Posterior vena cava (tissue), 2 donors: ENCODE data around the gene OR2K2. TPM values are rescaled to one million over a fixed set of nuclear protein-coding genes. Genes with fewer than 3 reads are reported as not detected.
"Not testable (repeated sequence)": the region's sequence is repeated elsewhere in the genome, so short reads cannot be mapped to it uniquely, and the experiment has no call there.

ENCODE experiments used
- DNase-seq: peaks from one replicate; pipeline ENCODE4 v3.0.0-alpha.2; 2020; ENCODE audit warnings: low spot score
- intact Hi-C, 2 donors: fragments of 100-400 bp; cut with DNase I; formaldehyde crosslinking; loops; one replicate each; pipeline versions ENCODE4 v1.14.1 to v1.14.2; 2022 to 2023
- long read RNA-seq, 2 donors: library from polyadenylated mRNA; unstranded; transcript quantifications; one replicate each; pipeline ENCODE4 v2.0.0, GENCODE V29; 2020 to 2021
- total RNA-seq, 2 donors: library from RNA; stranded (reverse); fragmentation: NEBNext Ultra II Directional; extraction: Animal tissue kit (Norgen Biotek cat#: 25700); gene quantifications; one replicate each; pipeline ENCODE4 v1.2.1, GENCODE V29; 2021
- donor health status: DM: yes; HTN: yes; CAD: no.
- donor health status: DM: yes; HTN: yes; CAD: no.

The OR2K2 gene, protein sequence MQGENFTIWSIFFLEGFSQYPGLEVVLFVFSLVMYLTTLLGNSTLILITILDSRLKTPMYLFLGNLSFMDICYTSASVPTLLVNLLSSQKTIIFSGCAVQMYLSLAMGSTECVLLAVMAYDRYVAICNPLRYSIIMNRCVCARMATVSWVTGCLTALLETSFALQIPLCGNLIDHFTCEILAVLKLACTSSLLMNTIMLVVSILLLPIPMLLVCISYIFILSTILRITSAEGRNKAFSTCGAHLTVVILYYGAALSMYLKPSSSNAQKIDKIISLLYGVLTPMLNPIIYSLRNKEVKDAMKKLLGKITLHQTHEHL
- not detected for total RNA-seq
- long read RNA-seq, donor 1 = 0 reads
- long read RNA-seq, donor 2 = 0 reads

DNA sequence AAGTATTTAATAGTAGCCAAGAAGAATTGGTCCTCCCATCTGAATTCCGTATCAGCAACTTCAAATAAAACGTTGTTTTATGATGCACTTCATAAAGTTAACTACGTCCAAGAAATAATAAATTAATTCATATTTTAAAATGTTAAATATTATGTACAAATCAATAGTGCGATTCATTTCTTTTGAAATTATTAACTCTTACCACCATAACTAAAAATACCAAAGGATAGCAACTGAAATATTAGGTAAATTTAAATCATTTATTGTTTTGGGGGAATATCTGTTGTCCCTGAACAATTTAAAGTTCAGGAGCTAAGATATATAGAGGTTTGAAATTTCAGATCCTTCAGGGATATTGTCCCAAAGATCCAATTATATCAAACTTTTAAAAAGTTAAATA, at the start of gene OR2K2:
TSS of gene OR2K2 (minus strand) at position 101 of the 400 bp plus-strand sequence. CDS start 1,791 bp downstream, outside the sequence.
- DNase-seq = no peak
- intact Hi-C loops = no loop called here

DNA sequence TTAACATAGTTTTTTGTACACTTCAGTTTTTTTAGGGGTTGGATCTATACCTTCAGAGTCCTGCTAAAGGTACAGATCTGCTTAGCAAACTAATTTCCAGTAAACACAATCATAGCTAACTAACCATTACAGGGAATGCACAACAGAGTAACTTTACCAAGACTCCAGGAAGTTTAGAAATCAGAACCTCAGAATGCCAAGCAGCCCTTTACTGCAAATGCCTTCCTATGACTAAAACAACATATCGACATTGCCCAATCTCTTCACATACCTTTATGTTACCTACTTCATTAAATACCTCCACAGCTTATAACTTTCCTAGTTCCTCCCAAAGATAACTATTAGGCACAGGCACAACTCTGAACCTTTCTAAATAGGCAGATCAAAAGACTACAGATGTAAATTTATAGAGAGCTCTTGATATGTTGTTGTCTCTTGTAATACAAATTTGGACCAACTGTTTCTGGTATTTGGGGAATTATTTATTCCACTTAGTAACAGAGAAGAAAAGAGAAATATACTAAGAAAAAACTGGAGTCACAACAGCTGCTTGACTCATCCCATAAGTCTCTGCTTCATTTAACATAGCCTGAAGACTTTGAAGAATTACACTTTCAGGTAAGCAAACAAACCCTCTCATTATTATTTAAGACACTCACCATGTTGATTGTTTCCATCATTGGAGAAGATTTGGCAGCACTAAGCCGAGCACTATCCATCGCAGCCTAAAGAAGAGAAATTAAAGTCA, 46.0 kb upstream of the OR2K2 start:
- no peak for DNase-seq
- intact Hi-C loops = no loop called here

DNA sequence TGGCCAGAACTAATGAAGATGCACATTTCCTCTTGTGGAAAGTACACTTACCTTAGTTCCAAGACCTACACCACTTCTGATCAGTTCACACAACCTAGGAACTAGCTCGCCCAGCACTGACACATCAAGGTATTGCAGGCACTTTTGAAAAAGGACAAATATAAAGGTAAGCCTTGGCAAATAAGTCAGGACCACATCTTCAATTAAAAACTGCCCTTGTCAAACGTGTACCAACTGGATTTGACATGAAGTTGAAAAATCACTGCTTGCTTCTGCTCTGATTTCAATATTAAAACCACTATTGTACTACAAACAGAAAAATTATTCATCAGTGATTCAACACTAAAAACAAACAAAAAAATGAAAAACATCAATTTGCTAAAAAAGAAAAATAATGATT, 45.0 kb upstream of the OR2K2 start:
- no peak for DNase-seq
- intact Hi-C loops = no loop called here

DNA sequence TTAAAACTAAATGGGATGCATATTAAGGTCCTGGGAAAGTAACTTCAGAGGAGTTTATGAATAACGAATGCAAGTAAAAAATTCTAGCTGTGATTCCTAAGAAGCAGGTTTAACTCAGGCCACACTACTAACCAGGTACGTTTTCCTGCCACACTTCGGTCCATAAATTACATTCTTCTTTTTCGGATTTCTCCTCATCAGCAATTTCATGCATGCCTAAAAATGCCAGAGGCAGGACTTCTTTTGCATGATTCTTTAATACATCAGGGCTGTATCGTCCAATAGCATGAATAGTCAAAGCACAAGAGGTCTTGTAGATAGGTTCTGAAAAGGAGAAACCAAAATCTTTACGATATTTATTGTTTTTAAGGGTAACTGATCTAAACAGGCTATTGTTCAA, 42.3 kb upstream of the OR2K2 start:
- DNase-seq = no peak
- intact Hi-C loops = no loop called here

DNA sequence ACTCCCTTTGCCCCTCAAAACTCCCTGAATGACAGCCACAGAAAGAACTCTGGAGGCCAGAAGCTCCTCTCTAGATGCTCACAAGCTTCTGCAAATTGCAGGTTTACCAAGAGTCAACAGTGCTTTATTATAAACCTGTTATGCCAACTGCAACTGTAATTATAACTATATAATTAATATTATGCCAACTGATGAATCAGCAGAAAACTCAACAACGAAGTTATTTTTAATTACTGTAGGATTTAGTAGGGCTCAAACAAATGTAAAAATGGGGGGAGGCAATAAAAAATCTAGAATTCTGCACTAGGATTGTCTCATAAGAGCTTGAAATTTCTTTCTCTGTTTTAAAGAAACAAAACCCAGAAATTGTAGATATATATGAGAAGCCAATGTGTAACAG, 37.0 kb upstream of the OR2K2 start:
- no peak for DNase-seq
- intact Hi-C loops = no loop called here

DNA sequence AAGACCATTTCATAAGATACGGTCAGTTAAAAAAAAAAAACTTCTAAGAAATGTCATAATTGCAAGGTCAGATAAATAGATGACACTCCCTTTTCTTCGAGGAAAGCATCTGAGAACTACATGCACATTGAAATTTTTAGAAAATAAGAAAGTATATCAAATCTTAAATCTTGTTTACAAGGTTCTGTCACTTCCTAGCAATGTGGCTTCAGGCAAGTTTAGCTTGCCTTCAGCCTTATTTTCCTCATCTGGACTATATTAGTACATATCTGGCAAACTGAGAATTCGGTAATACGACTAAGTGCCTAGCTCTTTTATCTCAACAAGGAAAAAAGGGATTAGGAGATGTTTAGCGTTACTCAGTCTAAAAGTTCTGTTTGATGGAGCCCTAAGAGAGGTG, 32.5 kb upstream of the OR2K2 start:
- intact Hi-C loops = no loop called here
- no peak for DNase-seq

DNA sequence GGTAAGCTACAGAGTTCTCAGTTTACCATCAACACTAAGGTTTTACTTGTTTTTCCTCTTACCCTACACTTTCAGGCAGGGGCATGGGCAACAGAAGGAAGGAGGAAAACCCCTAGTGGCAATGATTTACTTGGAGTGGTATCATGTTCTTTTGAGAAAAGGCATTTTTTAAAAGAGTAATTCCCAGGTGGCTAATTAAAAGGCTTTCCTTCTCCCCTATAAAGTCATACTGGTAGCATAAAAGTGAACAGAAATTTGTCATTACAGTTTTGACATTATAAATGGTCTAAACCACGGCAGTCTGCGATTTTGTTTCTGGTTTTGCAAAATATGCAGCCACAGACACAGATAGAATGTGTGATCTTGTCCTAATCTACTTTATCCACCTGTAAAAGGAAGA, 30.9 kb upstream of the OR2K2 start:
- no peak for DNase-seq
- intact Hi-C loops = no loop called here

DNA sequence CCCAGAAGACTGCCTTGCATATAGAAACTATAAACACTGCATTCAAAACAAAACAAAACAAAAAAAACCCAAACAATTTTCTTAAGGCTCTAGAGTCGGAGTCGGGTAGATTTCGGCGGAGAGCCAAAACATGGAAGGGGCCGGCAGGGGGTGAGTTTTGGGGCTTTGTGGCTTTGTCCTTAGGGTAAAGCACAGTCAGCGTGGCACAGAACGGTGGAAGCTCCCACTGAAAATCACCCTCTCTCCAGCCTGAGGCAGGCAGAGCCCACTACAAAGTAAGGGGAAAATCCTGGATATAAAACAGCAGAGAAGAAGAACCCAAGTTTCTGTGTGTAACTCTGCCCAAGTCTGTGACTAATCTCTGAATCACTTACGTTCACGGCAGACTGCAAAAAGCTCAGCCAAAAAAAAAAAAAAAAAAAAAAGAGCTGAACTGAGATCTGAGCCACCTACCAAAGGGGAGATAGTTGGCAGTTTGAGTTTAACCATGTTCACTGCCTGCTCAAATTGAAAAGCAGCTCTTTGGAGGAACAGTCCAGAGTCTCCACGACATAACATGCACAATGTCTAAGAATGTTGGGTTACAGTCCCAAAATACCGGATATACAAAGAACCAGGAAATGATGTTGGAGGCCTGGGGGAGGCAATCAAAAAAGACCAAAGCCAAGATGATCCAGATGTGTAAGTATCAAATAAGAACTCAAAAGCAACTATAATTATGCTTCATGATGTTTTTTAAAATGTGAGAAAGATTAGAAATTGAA, 26.6 kb upstream of the OR2K2 start:
- DNase-seq = no peak

DNA sequence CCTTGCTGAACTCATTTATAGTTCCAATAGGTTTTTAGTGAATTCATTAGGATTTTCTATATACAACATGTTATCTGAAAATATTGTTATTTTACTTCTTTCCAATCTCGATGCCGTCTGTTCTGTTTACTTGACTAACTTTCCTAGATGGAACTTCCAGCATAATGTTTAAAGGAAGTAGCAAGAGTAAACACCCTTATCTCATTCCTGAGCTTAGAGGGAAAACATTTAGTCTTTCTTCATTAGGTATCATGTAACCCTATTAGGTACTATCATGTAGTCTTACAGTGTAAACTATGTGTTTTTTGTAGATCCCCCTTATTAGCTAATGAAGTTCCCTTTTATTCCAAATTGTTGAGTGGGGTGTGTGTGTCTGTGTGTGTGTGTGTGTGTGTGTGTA, 22.5 kb upstream of the OR2K2 start:
- intact Hi-C loops = no loop called here
- no peak for DNase-seq

More for the DNA sequence above, 26.6 kb upstream of the OR2K2 start:
- intact Hi-C loops = no loop called here

DNA sequence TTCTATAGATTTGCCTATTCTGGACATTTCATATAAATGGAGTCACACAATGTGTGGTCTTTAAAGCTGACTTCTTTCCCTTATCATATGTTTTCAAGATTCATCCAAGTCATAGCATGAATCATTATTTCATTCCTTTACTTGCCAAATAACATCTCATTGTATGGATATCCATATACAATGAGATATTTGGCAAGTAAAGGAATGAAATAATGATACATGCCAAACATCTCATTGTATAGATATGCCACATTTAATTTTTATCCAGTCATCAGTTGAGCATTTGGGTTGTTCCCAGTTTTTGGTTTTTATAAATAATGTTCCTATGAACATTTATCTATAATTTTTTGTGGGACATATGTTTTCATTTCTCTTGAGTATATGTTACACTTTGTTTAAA, 20.5 kb upstream of the OR2K2 start:
- no peak for DNase-seq
- intact Hi-C loops = no loop called here

DNA sequence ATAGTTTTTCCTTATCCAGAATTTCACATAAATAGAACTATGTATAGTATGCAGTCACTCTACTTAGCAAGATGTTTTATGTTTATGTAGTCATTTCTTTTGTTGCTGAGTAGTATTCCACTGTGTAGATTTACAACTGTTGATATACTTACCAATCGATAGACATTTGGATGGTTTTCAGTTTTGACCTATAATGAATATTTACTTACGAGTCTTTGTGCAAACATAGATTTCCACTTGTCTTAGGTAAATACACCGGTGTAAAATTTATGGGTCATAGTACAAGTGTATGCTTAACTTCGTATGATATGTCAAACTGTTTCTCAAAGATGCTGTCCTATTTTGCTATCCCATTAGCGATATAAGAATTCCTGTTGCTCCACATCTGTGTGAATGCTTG, 19.7 kb upstream of the OR2K2 start:
- intact Hi-C loops = no loop called here
- DNase-seq = no peak

DNA sequence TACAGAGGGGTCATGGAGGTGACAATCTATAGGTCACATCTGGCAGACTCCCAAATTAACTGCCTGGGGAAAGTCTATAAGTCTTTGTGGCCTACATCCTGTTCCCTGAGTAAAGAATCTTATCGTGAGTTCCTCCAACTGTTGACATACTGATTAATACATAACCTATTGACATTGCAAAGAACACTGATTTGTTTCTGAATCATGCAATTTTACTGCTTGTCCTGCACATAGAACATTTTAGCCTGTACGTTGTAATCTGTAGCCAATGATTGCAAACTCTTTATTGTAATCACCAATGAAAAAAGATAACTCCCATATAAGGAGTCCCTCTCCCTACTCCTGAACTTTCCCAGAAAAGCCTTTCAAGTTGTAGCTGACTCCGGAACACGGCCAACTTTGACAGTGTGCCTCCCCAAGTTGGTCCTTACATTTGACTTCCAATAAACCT, 18.8 kb upstream of the OR2K2 start:
- DNase-seq = no peak
- intact Hi-C loops = no loop called here

DNA sequence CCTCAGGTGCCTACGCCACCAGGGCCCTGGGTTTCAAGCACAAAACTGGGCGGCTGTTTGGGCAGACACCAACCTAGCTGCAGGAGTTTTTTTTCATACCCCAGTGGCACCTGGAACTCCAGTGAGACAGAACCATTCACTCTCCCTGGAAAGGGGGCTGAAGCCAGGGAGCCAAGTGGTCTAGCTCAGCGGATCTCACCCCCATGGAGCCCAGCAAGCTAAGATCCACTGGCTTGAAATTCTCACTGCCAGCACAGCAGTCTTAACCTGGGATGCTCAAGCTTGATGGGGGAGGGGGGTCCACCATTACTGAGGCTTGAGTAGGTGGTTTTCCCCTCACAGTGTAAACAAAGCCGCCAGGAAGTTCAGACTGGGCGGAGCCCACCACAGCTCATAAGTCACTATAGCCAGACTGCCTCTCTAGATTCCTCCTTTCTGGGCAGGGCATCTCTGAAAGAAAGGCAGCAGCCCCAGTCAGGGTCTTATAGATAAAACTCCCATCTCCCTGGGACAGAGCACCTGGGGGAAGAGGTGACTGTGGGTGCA, 4.4 kb upstream of the OR2K2 start:
- intact Hi-C loops, DNase-seq: not testable (repeated sequence)

DNA sequence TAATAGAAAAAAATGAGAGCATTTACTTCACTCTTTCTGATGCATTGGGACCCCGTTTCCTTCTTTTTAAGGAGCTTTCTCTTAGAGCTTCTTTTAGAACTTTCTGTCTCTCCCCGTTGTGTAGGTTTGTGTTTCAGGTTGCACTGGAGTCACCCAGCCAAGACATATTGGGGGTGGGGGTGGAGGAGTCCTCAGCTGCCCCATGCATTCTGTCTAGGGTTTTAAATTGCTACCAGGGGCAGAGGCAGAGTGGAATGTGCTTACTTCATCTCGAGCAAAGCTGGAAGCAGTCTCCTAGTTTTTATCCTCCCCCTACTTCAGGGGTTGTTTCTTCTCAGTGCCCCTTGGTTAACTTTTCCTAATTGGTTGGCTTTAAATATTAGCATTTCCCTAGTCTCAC, 9.4 kb downstream of the OR2K2 start:
- no peak for DNase-seq
- intact Hi-C loops = loop anchor here in 1 of 2 donors (5.0 kb wide), 1 partner anchor 1258 kb away; no protein-coding TSS in a partner anchor

DNA sequence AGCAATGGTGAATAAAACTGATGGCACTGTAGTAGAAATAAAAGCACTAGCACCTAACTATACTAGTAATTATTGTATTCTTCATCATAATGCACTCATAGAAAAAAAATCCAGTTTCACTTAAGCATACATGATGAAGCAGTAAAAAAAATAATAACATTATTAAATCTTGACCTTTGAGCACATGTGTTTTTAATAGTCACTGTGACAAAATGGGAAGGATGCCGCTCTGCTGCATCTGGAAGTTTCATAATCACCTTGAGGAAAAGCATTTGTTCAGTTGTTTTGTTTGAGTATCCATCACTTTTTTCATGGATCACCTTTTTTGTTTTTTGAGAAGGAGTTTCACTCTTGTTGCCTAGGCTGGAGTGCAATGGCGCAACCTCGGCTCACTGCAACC, 13.2 kb downstream of the OR2K2 start:
- intact Hi-C loops = no loop called here
- DNase-seq = no peak

DNA sequence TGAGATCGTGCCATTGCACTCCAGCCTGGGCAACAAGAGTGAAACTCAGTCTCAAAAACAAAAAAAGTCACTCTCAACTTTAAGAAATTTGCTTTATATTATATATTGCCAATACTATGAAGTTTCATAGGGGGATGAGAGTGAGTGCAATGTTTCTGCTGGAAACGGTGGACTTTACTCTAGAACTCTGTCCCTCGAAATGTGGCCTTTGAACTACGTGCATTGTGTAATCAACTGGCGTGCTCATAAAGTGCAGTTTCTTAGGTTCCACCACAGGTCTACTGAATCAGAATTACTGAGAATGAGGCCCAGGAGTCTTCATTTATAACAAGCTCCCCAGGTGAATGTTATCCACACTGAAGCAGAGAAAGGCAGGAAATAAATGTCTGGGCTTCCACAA, 24.1 kb downstream of the OR2K2 start:
- intact Hi-C loops = loop anchor here in 1 of 2 donors (10.0 kb wide), 1 partner anchor 671 kb away; no protein-coding TSS in a partner anchor
- DNase-seq = no peak

DNA sequence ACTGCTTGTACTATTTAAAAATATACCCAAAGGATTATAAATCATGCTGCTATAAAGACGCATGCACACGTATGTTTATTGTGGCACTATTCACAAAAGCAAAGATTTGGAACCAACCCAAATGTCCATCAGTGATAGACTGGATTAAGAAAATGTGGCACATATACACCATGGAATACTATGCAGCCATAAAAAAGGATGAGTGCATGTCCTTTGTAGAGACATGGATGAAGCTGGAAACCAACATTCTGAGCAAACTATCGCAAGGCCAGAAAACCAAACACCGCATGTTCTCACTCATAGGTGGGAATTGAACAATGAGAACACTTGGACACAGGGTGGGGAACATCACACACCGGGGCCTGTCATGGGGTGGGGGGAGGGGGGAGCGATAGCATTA, 26.0 kb downstream of the OR2K2 start:
- intact Hi-C loops = loop anchor here (5.0 to 10.0 kb wide), 2 partner anchors 669 to 672 kb away; no protein-coding TSS in a partner anchor
- not testable (repeated sequence) for DNase-seq

DNA sequence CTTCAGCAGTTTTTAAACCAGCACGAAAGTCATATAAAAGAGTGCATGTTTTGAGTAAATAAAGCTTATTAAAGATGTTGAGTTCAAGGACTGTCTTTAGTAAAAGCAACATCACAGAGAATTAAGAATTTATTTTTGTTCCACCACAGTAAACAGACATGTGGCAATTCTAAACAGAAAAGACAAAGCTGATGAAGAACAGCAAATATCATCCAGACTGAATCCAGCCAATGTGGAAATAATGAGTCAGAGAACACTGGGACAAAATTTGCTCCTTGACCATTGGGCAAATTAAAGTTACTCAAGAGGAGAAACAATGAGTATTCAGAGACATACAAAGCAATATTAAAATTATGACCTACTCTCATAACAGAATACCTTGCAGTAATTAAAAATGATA, 28.8 kb downstream of the OR2K2 start:
- intact Hi-C loops = loop anchor here (5.0 to 10.0 kb wide), 2 partner anchors 666 to 669 kb away; no protein-coding TSS in a partner anchor
- no peak for DNase-seq

DNA sequence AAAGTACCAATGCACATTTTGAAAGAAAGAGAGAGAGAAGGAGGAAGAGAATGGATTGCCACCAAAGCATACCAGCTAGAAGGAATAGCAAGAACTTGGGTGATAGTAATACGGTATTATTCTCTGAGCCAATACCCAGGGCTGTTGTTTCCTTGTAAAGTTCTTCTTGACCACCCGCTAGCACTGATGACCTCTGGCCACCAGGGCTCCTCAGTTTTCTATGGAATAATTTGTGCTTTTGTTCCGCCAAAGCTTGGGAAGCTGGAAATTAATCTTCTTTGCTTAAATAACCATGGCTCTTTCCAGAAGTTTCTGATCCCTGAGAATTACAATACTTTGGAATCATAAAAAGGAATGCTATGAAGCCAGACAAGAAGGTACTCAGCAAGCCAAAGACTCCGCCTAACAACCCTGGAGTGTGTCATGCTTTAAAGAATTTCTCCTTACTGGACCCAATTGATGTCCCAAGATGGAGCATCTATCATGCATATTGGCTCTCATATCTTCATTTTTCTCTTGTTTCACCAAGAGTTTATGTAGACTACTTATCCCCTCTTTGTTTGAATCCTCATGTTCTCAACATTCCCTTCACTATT, 29.8 kb downstream of the OR2K2 start:
- intact Hi-C loops = loop anchor here (5.0 to 10.0 kb wide), 2 partner anchors 665 to 668 kb away; no protein-coding TSS in a partner anchor
- no peak for DNase-seq
